ENCODE results near the gene B4GALT1.

Gene B4GALT1

DNA sequence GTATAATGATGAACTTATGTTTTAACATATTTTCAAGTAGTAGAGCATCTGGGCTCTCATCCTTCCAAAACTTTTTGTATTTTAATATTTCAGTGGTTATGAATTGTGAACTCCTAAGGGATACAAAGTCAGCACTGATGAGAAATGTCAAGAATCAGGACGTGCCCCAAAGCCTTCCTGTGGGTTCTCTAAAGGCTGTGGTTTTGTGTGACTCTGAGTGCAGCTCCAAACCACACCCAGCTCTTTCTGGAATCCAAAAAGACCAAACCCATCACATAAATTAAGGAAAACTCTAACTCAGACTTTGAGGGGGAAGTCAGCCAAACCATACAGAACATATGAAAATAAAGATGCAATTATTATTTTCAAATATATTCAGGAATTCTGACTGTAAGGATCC is 49.8 kb downstream of the B4GALT1 start:
- no peak for DNase-seq

DNA sequence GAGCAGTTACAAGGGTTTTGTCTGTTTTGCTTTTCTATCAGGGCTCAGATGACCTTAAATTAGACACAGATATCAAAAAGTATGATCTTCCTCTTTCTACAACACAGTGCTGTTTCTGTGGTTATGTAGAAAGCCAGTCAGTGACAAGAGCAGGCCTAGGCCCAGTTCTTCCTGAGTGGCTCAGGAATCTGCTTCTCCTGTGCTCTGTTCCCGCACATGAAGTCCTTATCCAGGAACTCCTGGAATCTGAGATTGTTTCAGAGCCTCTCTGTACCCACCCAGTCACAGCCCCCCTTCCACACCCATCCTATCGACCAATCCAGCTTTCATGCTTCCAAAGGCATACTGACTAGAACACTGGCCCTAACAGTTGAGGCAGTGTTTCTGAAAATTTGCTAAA is 50.3 kb downstream of the B4GALT1 start:
- no peak for DNase-seq

DNA sequence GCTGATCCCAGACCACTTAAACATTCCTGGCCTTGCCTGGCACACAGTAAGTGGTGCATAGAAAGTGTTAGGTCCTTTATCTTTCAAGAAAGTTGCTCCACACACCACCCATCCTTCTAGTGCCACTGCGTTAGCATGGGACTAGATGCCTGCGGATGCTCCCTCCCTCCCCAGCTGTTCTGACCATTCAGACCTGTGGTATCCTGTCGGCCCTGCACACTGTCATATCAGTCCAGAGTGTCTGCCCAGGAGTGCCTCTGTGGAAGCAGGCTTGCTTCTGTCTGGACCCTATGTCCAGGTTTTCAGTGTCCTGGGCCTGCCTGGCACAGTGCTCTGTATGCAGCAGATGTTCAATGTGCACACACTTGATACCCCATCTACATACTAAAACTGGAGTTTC is 52.4 kb downstream of the B4GALT1 start:
- no peak for DNase-seq

DNA sequence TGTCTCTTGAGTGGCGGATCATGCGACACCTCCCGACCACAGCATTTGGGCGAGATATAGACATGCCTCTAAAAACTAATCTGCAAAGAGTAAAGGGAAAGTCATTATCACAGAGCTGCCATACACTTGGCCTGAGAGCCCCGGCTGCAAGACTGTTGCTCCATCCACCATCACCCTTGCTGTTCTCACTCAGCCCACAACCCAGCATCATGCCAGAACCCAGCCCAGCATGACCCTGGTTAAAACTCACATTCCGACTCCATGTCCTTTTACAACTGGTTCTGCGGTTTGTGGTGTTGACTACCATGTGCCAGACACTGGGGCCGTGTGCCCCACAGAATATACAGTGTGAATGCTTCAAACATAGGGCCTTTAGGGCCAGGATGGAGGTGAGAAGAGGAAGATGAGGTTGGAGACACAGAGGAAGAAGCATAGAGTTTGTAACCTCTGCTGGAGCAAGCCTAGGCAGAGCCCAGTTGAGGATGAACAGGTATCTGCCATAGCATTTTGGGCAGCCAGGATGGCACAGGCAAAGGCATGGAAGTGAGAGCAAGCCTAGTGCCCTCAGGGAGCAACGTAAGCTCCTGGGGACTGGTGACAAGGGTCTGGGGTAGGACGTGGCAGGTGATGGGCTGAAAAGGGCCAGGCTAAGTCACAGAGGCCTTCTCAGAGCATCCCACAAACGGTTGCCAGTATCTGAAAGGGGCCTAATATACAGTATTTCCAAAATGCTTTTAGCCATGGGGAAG is 53.2 kb downstream of the B4GALT1 start:
- no peak for DNase-seq

DNA sequence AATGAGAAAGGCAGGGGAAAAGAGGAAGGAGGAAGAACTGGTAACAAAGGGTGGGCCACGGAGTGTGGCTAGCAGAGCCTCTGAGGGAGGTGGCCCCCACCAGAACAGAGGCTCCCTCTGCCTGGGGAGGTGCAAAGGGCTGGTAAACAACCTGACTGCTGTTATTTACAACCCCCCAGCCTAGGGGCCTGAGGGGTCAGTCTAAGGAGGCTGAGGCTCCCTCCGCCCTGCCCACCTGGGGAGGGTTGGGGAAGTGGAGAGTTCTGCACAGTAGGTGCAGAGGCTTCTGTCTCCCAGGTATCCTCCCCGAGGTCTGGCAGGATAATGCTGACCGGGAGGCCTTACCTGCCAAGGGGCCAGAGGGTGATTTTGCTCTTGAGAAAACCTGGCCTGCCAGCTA is 55.0 kb downstream of the B4GALT1 start:
- DNase-seq, result no peak

DNA sequence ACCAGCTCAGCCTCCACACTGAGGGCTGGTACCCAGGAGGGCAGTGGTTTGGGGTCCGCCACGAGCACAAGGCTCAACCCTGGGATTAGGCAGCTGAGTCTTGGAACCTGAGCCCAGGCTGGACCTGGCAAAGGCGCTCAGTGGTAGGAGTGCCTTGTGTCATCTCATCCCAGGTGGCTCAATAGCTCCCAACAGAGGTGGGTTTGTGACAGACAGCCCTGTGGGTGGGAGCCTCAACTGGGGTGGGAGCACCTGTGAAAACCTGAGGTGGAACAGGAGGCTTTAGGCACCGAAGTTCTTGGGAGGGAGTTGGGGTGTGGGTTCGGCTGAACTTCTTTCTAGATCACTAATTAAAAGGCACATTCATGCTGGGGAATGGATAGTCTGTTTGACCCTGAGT is 55.5 kb downstream of the B4GALT1 start:
- no peak for DNase-seq

DNA sequence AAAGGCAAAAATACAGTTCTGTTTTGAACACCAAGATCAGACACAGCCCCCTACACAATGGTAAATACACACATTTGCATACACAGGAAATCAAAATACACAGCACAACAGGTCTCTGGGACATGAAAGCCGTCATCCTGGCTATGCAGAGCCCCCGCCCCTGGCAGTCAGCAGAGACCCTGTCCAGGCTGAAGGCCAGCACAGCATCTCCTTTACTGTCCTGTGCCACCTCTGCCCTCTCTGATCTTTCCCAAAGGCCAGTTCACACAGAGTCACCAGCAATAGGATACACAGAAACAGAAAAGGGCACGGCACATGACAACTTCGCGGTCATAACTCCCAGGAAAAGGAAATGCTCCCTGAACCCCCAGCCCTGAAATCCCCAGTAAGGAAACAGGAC is 56.5 kb downstream of the B4GALT1 start:
- no peak for DNase-seq

DNA sequence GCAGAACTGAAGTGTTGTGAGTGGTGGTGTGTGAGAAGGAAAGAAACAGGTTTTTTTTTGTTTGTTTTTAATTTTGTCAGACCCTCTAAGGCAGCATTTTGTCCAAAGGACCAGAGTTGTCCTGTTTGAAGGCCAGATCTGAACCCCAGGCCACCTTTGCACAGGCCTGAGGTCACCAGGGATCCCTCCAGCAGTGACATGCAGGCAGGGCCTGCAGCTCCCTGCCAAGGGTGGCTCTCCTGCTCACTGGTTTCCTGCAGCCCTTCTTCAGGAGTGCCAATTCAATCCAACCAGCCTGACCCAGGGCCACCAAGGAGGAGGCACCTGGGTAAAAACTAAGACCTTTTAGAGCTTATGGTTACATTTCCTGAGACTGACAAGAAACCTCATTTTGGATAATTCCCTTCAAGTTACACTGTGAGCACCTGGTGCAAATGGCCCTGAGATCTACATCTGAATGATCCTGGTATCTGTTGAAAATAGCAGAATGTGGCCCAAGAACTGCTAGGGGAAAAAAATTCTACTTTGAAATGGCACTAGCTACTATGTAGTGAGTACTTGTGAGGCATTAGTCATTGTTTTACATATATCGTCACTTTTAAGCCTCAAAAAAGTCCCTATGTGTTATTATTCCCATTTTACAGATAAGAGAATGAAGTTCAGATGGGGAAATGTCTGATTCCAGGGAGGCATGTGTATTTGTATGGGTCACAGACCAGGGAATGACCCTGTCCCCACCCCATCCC is 57.1 kb downstream of the B4GALT1 start:
- no peak for DNase-seq

DNA sequence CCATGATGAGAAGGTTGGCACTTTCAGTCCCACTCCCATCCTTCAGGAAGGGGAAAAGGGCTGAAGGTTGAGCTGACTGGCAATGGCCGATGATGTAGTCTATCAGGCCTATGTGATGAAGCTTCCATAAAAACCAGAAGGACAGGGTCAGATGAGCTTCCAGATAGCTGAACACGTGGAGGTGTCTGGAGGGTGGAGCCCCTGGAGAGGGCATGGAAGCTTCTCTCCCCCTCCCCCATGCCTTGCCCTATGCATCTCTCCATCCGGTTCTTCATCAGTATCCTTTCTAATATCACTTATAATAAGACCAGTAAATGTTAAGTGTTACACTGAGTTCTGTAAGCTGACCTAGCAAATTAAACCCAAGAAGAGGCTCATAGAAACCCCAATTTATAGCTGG is 58.0 kb downstream of the B4GALT1 start:
- DNase-seq, result no peak

DNA sequence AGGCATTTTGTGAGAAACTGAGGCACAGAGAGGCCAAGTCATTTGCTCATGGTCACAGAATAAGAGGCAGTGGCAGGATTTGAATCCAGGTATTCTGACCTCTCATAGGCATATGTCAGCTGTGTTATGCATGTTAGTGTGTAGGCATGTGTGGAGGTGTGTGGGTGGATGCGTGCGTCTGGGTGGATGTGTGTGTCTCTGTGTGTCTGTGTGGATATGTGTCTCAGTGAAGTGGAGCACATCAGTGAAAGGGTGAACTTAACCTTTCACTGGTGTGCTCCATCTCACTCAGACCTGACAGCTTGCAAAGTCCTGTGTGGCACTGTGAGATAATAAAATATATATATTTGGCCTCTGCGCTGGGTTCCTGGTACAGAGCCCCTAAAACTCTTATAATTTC is 58.7 kb downstream of the B4GALT1 start:
- no peak for DNase-seq

DNA sequence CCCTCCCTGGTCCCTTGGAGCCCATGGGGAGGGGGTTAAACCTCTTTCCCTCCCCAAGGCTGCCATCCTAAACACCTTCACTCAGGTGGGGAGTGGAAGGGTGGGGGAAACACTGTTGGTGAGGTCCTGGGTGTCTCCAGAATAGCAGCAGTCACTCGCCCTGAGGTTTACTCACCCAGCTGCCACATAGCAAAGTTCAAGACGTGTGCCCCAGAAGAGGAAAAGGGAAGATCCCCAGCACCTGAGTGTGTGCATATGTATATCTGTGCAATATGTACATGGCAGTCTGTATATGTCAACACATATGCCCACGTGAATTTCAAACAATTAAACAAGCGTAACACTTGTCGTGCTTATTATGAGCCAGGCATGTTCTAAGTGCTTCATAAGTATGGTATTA is 59.4 kb downstream of the B4GALT1 start:
- DNase-seq, result no peak

DNA sequence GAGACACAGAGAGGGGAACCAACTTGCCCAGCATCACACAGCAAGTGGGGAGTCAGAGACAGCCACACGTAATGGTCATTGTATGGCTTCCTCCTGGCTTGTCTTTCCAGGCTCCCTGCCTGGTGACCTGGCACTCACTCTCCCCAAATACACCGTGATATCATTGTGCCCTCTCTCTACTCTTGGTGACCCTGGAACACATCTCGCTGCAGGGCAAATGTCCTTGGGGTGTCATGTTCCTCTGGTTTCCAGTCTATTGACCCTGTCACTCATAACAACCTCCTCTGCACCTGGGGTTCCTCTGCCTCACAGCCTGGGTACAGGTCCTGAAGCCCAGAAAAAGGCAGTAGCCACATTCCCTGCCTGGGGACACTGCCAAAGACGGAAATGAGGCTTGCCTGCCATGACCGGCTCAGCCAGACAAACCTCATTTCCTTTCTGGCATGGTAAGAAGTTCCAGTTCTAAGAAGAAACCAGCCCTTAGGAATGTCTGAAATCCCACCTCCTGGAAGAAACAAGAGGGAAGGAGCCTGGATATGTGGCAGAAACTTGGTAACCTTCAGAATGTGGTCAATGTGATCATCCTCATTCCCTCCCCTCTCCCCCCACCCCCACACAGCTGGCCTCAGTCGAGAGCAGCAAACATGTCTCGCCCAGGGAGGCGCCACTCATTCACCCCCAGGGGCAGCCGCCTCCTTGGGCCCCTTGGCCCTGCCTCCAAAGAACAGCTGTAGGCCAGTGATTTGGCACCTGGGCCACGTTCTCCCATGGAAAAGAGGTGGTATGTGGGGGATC is 60.1 kb downstream of the B4GALT1 start:
- DNase-seq, result no peak

DNA sequence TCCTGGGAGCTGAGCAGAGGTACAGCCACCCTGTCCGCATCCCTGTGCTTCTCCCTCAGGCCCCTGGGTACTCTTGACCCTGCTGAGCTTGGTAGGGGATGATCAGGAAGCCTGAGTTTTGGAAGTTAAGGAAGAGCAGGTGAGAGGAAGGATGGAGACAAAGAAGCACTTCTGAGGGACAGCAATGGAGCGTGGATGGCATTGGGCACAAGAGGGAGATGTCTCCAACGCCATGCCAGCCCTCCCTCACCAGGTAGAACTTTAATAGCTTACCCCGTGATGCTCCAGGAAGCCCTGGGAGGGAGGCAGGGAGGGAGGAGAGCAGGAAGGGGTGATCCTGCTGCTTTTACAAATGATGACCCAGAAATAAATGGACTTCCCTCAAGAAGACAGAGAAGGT is 60.8 kb downstream of the B4GALT1 start:
- DNase-seq, result no peak

DNA sequence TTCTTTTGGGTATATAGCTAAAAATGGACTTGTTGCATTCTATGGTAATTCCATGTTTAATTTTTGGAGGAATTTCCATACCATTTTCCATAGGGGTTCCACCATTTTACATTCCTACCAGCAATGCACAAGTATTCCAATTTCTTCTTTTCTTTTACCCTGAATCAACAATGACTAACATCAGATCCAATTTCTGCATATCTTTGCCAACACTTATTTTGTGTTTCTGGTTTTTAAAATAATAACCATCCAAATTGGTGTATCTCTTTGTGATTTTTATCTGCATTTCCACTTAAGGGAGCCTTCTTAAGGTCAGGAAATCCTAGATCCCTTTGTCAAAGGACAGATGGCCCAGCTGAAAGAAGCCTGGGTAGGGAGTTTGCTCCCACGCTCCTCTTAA is 61.2 kb downstream of the B4GALT1 start:
- DNase-seq, result no peak

DNA sequence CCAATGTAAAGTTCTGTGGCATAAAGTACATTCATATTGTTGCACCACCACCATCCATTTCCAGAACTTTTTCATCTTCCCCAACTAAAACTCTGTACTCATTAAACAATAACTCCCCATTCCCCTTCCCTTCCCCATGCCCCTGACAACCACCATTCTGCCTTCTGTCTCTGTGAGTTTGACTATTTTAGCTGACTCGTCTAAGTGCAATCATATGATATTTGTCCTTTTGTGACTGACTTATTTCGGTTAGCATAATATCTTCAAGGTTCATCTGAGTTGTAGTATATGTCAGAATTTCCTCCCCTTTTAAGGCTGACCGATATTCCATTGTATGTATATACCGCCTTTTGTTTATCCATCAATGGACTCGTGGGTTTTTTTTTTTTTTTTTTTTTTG is 61.6 kb downstream of the B4GALT1 start:
- no peak for DNase-seq

DNA sequence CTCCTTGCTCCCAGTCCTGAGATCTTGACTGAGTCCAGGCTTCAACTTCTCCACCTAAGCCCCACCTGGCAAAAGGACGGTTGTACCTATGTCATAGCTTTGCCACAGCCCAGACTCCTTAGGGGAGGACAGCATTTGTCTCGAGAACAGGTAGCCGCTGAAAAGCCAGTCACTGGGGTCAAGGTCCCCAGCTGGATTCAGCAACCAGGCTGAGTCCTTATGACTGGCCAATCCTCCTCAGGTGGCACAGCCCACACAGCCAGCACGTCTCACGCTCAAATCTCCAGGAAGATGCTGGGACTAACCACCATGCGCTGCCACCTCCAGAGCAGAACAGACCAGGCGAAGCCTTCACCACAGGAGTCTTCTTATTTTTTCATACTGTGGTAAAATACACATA is 62.7 kb downstream of the B4GALT1 start:
- no peak for DNase-seq

DNA sequence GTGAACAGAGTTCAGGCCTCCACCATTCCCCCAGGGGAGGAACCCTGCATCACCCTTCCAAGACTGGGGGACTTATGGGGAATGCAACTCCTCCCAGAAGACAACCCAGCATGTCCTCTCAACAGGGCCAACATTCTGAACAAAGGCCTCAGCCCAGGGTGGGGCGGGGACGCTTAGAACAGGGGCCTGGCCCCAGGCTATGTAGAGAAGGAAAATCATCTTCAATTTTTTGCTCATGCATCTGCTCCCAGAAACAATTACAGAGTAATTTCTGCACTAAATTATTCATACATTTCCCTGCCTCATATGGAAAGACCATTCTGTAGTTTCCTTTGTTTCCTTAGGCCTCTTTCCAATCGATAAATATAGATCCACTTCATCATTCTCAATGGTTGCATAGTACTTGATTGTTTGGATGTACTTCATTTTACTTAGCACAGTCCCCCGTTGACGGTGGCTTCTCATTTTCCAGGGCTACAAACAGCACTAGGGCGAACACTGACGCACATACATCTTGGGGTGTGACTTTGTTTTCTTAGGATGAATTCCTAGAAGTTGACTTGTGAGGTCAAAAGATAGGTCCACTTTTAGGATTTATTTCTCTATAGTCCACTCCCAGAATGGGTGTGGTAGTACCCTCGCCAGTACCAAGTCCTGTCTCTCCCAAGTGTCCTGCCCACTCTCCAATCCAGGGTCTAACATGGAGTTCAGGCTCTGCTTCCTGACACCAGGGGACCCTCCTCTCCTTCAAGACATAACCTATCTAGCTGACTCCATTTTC is 63.4 kb downstream of the B4GALT1 start:
- DNase-seq, result no peak

DNA sequence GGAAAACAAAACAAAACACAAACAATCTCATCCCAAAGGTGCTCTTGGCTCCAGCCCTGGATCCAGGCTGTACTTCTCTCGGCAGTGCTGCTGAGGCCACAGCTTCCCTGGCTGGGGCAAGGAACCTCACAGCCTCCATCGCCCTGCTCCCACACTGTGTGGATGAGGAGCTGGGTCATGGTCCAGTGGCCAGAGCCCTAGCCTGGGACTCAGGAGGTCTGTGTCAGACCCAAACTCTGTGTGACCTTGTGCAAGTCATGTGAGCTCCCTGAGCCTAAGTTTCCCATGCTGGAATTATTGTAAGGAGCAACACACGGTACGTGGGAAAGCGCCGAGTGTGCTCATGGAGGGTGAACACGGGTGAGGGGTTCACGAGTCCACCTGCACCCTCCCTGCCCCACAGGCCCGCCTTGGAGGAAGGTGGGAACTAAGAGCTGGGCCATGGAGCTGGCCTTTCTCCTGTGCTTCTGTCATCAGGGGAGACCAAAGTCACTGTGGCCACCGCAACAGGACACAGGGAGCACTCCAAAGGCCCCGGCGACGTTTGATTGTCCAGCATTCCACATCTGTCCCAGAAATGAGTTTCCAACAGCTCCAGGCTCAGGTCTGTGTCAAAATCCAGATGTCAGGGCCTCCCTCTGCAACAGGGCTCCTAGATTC is 64.5 kb downstream of the B4GALT1 start:
- no peak for DNase-seq

DNA sequence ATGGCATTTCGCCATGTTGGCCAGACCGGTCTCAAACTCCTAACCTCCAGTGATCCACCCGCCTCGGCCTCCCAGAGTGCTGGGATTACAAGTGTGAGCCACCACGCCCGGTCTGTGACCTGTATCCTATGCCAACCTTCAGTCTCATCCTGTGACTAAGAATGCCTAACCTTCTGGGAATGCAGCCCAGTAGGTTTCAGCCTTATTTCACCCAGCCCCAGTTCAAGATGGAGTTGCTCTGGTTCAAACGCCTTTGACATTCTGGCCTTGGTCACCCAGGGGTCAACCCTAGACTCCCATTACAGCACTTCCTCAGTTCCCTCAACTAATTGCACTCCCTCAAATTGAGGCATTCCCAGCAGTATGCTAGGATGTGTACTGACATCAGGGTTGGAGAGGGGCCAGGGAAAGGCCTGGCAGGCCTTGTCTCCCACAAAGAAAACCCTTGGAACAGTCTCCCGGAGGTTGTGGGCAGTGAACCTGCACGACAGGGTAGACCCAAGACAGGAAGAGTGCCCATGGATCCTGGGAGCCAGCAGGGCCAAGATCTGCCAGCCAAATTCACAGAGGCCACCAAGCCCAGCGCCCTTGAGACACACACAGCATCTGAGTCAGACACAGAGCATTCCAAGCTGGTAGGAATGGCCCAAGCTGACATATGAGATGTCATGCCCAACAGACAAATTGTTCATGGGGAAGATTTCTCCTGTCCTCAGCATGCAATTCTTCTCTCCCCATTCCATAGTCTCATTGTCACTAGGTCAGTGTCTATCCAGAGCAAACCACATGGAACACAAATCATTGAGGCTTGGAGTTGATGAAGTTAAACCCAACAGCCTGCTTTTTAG is 65.8 kb downstream of the B4GALT1 start:
- no peak for DNase-seq

DNA sequence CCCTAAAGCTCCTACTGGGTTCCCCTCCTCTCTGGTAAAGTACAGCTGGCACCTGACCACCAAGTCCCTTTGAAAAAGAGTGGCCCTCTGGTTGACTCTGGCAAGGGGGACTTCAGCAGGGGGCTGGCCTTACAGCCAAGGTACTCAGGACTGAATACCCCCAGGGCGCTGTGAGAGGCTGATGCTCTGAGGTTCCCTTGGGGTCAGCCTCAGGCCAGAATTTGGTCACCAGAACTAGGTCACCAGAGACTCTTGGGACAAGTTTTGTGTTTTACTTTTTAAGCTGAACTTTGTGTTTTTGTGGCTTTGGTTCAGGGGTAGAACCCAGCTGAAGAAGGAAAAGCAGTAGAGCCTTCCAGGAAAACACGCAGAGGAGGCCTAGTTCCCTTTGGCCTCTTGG is 67.4 kb downstream of the B4GALT1 start:
- no peak for DNase-seq

DNA sequence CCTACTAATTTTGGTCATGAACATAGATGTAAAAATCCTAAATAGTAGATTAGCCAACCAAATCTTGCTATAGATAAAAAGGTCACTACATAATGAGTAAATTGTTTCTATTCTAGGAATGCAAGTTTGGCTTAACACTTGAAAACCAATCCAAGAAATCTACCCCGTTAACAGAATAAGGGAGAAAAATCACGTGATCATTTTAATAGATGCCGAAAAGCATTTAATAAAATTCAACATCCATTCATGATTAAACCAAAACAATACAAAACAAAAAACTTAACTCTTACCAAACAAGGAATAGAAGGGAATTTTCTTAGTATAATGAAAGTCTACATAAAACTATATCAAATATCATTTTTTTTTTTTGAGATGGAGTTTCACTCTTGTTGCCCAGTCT is 69.9 kb downstream of the B4GALT1 start:
- no peak for DNase-seq

DNA sequence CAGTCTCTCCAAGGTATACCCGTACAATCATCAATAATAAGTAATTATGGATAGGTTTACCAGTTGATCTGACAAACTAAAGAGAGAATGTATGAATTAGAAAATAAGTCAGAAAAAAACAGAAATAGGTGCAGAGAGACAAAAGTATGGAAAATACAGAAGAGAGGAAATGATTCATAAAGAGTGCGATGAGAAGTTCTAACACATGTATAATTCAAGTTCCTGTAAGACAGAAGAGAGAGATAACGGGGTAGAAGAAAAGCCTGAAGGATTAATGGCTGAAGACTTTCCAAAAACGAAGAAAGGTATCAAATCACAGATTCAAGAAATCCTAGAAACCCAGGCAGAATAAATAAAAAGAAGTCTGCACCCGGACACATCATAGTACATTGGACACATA is 74.5 kb downstream of the B4GALT1 start:
- DNase-seq, result no peak

Measured in stimulated activated CD4-positive, alpha-beta T cell treated with anti-CD3 and anti-CD28 coated beads, Interleukin-12 subunit alpha, Interleukin-12 subunit beta, amount 100 ng/mL, for 4 hours (primary cell).